ENCODE measurements around the gene PNP. TPM values are rescaled to one million over a fixed set of nuclear protein-coding genes. Genes with fewer than 3 reads are reported as not detected.
A peak's percentile ranks its signal among the peaks of the same experiment; 100 is the strongest.

Gene PNP
- total RNA-seq (50.7 TPM), polyA plus RNA-seq (29.8 TPM)
- long read RNA-seq, donor 1, partial matches to known transcripts, result 5 of 6 reads
- long read RNA-seq, donor 1, other reads (novel, unspliced or antisense), result 0 of 6 reads
- long read RNA-seq, donor 2, result 0 reads
- long read RNA-seq, donor 3, transcript PNP-207 (2 exons, 2,573 nt), result minor isoform, 5 of 22 reads
- long read RNA-seq, donor 3, transcript PNP-201 (6 exons, 1,509 nt), result major isoform, 16 of 22 reads
- long read RNA-seq, donor 3, partial matches to known transcripts, result 0 of 22 reads
- long read RNA-seq, donor 3, other reads (novel, unspliced or antisense), result 0 of 22 reads
- long read RNA-seq, donor 4, partial matches to known transcripts, result 0 of 6 reads
- long read RNA-seq, donor 4, other reads (novel, unspliced or antisense), result 0 of 6 reads
- long read RNA-seq, donor 5, transcript PNP-201 (6 exons, 1,509 nt), result major isoform, 12 of 75 reads
- long read RNA-seq, donor 5, partial matches to known transcripts, result 59 of 75 reads
- long read RNA-seq, donor 5, other reads (novel, unspliced or antisense), result 0 of 75 reads
- long read RNA-seq, donor 6, transcript PNP-207 (2 exons, 2,573 nt), result minor isoform, 5 of 12 reads
- long read RNA-seq, donor 6, transcript PNP-201 (6 exons, 1,509 nt), result major isoform, 7 of 12 reads
- long read RNA-seq, donor 6, partial matches to known transcripts, result 0 of 12 reads
- long read RNA-seq, donor 6, other reads (novel, unspliced or antisense), result 0 of 12 reads
- long read RNA-seq, donor 7, transcript PNP-201 (6 exons, 1,509 nt), result major isoform, 9 of 33 reads
- long read RNA-seq, donor 7, partial matches to known transcripts, result 22 of 33 reads
- long read RNA-seq, donor 7, other reads (novel, unspliced or antisense), result 0 of 33 reads
- long read RNA-seq, donor 8, partial matches to known transcripts, result 0 of 4 reads
- long read RNA-seq, donor 8, other reads (novel, unspliced or antisense), result 0 of 4 reads
- long read RNA-seq, donor 9, transcript PNP-201 (6 exons, 1,509 nt), result major isoform, 7 of 22 reads
- long read RNA-seq, donor 9, partial matches to known transcripts, result 15 of 22 reads
- long read RNA-seq, donor 9, other reads (novel, unspliced or antisense), result 0 of 22 reads
- long read RNA-seq, donor 10, transcript PNP-201 (6 exons, 1,509 nt), result major isoform, 11 of 28 reads
- long read RNA-seq, donor 10, partial matches to known transcripts, result 15 of 28 reads
- long read RNA-seq, donor 10, other reads (novel, unspliced or antisense), result 0 of 28 reads

DNA sequence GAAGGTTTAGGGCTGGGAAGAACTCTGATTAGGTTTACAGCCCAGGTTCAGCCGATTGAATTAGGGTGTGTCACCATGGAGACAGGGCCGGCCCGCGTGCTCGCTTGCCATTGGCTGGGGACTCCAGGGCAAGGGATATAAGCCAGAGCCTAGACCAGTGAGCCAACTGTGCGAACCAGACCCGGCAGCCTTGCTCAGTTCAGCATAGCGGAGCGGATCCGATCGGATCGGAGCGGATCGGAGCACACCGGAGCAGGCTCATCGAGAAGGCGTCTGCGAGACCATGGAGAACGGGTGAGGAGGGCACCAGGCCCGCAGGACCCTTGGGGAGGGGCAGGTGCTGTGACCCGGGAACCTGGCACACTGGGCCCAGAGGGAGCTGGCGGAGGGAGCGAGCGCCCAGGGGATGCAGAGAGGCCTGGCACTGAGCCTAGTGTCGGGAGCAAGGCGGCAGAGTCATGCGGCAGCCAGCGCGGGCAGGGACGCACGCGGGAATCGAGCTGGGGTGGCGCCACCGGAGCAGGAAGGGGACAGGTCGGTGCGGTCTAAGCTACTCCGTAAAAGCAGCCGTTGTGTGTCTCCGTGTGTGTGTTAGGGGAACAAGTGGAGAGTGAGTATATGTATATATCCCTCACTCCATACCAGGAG, at the start of gene PNP:
Gene PNP (plus strand): TSS at position 165 of the 648 bp plus-strand sequence. CDS start 119 bp downstream, at position 284.
- under 1% methylated on average over 40 of the region's 40 CpGs for WGBS
- H3K4me1 ChIP-seq (ENCODE audit: control insufficient read depth in 2 of 2, insufficient read depth in 2 of 2, low read length in 2 of 2), result peaks cover 17 to 19% of the 10 kb centered on the region in 2 donors
- peak in 8 of 9 donors; percentile 50 to 85 (median 65) for DNase-seq (ENCODE audit: low read depth in 6 of 9, low spot score in 9 of 9)
- peak within 1 kb of the TSS; percentile 49 to 88 for H3K27ac ChIP-seq (ENCODE audit: low read depth in 1 of 2, low read length in 1 of 2)
- peaks cover 14 to 19% of the 10 kb centered on the region in 2 donors for H3K36me3 ChIP-seq (ENCODE audit: control insufficient read depth in 2 of 2, insufficient read depth in 2 of 2, low read length in 1 of 2)
- peak within 1 kb of the TSS; percentile 72 to 85 for H3K4me3 ChIP-seq (ENCODE audit: low read length in 2 of 2)
- no peaks in the 10 kb centered on the region for H3K27me3 ChIP-seq (ENCODE audit: control insufficient read depth in 2 of 2, insufficient read depth in 1 of 2, low read length in 1 of 2)
- no peaks in the 10 kb centered on the region for H3K9me3 ChIP-seq (ENCODE audit: control insufficient read depth in 2 of 2, insufficient read depth in 1 of 2, low read length in 1 of 2)

DNA sequence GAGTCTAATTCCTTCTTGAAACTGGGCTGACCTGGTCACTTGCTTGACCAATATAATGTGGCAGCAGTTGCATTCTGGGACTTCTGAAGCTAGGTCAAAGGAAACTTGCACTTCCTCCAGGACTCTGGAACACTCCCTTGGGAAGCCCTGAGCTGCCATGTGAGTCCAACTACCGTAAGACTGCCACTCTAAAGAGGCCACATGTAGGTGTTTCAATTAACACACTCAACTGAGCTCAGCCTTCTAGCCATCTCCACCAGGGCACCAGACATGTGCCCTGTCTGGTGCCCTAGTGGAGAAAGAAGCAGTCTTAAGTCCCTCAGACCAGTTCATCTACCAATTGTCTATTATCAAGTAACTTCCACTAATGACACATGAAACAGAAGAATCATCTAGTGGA, 49.8 kb upstream of the PNP start:
- no peak for DNase-seq (ENCODE audit: low read depth in 6 of 9, low spot score in 9 of 9)
- Histone ChIP-seq H3K27me3 (ENCODE audit: control insufficient read depth in 2 of 2, insufficient read depth in 1 of 2, low read length in 1 of 2) (no peaks in the 10 kb centered on the region), H3K27ac (ENCODE audit: low read depth in 1 of 2, low read length in 1 of 2) (no peak overlapping the region), H3K4me1 (ENCODE audit: control insufficient read depth in 2 of 2, insufficient read depth in 2 of 2, low read length in 2 of 2) (peaks cover under 1 to 3% of the 10 kb centered on the region in 2 donors), H3K4me3 (ENCODE audit: low read length in 2 of 2) (no peak overlapping the region), H3K36me3 (ENCODE audit: control insufficient read depth in 2 of 2, insufficient read depth in 2 of 2, low read length in 1 of 2) (no peaks in the 10 kb centered on the region), H3K9me3 (ENCODE audit: control insufficient read depth in 2 of 2, insufficient read depth in 1 of 2, low read length in 1 of 2) (no peaks in the 10 kb centered on the region)
- 91% methylated on average over 1 of the region's 1 CpG for WGBS

DNA sequence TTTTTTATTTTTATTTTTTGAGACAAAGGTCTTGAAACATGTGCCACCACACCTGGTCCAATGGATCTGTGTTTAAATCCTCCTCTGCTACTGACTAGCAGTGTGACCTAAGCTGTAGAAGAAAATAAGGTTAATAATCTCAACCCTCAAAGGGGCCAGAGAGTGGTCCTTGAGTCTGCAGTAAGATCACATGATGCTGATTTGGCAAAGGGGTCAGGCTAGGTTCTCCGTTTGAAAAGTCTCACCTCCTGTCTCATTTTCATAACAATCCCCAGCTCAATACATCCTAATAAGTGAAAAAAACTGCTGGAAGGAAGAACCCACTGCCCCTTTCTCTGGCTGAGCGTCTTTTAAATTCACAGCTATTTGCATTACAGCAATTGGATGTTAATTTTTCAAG, 47.9 kb upstream of the PNP start:
- Histone ChIP-seq H3K27me3 (ENCODE audit: control insufficient read depth in 2 of 2, insufficient read depth in 1 of 2, low read length in 1 of 2) (no peaks in the 10 kb centered on the region), H3K4me1 (ENCODE audit: control insufficient read depth in 2 of 2, insufficient read depth in 2 of 2, low read length in 2 of 2) (no peaks in the 10 kb centered on the region), H3K4me3 (ENCODE audit: low read length in 2 of 2) (no peak overlapping the region), H3K9me3 (ENCODE audit: control insufficient read depth in 2 of 2, insufficient read depth in 1 of 2, low read length in 1 of 2) (no peaks in the 10 kb centered on the region), H3K27ac (ENCODE audit: low read depth in 1 of 2, low read length in 1 of 2) (no peak overlapping the region), H3K36me3 (ENCODE audit: control insufficient read depth in 2 of 2, insufficient read depth in 2 of 2, low read length in 1 of 2) (no peaks in the 10 kb centered on the region)
- 94% methylated on average over 2 of the region's 2 CpGs for WGBS
- no peak for DNase-seq (ENCODE audit: low read depth in 6 of 9, low spot score in 9 of 9)

GRCh38 chr14:20422886-20423285, 46.3 kb upstream of the PNP start:
- DNase-seq (ENCODE audit: low read depth in 6 of 9, low spot score in 9 of 9), result no peak
- Histone ChIP-seq H3K9me3 (ENCODE audit: control insufficient read depth in 2 of 2, insufficient read depth in 1 of 2, low read length in 1 of 2) (no peaks in the 10 kb centered on the region), H3K4me1 (ENCODE audit: control insufficient read depth in 2 of 2, insufficient read depth in 2 of 2, low read length in 2 of 2) (peaks cover 5 to 8% of the 10 kb centered on the region in 2 donors), H3K27me3 (ENCODE audit: control insufficient read depth in 2 of 2, insufficient read depth in 1 of 2, low read length in 1 of 2) (no peaks in the 10 kb centered on the region), H3K36me3 (ENCODE audit: control insufficient read depth in 2 of 2, insufficient read depth in 2 of 2, low read length in 1 of 2) (no peaks in the 10 kb centered on the region), H3K27ac (ENCODE audit: low read depth in 1 of 2, low read length in 1 of 2) (no peak overlapping the region), H3K4me3 (ENCODE audit: low read length in 2 of 2) (no peak overlapping the region)
- WGBS, result 81% methylated on average over 2 of the region's 2 CpGs

DNA sequence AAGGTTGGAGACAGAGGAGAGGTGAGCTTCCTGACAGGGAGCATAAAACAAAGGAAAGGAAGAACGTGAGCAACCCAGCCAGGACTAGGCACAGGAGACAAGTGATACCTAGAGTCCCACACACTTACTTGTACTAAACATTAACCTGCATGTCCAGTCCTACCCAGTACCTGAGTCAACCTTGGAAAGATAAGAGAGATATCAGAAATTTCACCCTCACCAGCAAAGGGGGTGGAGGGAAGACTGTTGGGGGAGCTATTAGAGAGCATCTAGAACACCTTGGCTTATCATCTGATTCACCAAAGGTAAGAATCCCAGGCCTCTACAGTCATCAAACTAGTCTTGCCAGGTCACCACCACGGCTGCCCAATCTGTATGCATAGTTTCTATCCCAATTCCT, 44.4 kb upstream of the PNP start:
- no peaks in the 10 kb centered on the region for H3K9me3 ChIP-seq (ENCODE audit: control insufficient read depth in 2 of 2, insufficient read depth in 1 of 2, low read length in 1 of 2)
- H3K4me3 ChIP-seq (ENCODE audit: low read length in 2 of 2), result no peak overlapping the region
- no peak overlapping the region for H3K27ac ChIP-seq (ENCODE audit: low read depth in 1 of 2, low read length in 1 of 2)
- peaks cover 21 to 28% of the 10 kb centered on the region in 2 donors for H3K4me1 ChIP-seq (ENCODE audit: control insufficient read depth in 2 of 2, insufficient read depth in 2 of 2, low read length in 2 of 2)
- no peaks in the 10 kb centered on the region for H3K27me3 ChIP-seq (ENCODE audit: control insufficient read depth in 2 of 2, insufficient read depth in 1 of 2, low read length in 1 of 2)
- WGBS, result 70% methylated on average over 2 of the region's 2 CpGs
- no peaks in the 10 kb centered on the region for H3K36me3 ChIP-seq (ENCODE audit: control insufficient read depth in 2 of 2, insufficient read depth in 2 of 2, low read length in 1 of 2)
- DNase-seq (ENCODE audit: low read depth in 6 of 9, low spot score in 9 of 9), result no peak

DNA sequence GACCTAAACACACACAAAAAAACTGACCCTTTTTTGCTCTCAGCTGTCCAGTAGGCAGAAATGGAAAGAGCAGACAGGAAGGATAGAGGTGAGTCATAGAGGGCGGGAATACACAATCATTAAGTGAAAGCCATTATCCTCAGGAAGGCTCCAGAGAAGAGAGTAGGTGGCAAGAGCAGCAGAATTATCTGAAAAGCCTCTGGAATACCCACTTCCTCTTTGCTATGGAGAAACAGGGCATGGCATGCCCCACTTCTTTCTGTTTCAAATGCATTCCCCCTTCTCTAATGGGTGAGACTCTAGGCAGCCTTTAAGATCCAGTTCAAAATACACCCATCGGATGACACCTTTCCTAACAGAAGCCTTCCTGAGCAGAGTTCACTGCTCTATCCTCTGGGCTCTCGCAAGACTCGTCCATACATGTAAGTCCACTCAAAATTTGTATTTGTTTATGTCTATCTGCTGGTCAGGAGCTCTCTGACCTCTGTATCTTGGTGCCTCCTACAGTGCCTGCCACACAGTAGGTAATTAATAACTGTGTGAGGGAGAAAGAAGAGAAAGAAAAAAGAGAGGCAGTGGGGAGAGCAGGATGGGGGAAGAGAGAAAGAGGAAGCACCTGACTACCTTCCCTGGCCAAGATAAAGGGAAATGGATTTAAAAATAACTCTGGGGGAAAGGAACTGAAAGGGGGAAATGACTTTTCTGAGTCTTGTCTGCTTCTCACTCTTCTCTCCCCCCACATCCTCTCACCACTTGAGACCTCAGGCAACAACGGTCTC, 41.8 kb upstream of the PNP start:
- no peaks in the 10 kb centered on the region for H3K36me3 ChIP-seq (ENCODE audit: control insufficient read depth in 2 of 2, insufficient read depth in 2 of 2, low read length in 1 of 2)
- no peaks in the 10 kb centered on the region for H3K9me3 ChIP-seq (ENCODE audit: control insufficient read depth in 2 of 2, insufficient read depth in 1 of 2, low read length in 1 of 2)
- peak overlapping the region; percentile 79 to 80 for H3K27ac ChIP-seq (ENCODE audit: low read depth in 1 of 2, low read length in 1 of 2)
- WGBS, result 21% methylated on average over 5 of the region's 5 CpGs
- peak in 6 of 9 donors; percentile 25 to 76 (median 44) for DNase-seq (ENCODE audit: low read depth in 6 of 9, low spot score in 9 of 9)
- peaks cover 23 to 31% of the 10 kb centered on the region in 2 donors for H3K4me1 ChIP-seq (ENCODE audit: control insufficient read depth in 2 of 2, insufficient read depth in 2 of 2, low read length in 2 of 2)
- no peak overlapping the region for H3K4me3 ChIP-seq (ENCODE audit: low read length in 2 of 2)
- no peaks in the 10 kb centered on the region for H3K27me3 ChIP-seq (ENCODE audit: control insufficient read depth in 2 of 2, insufficient read depth in 1 of 2, low read length in 1 of 2)

DNA sequence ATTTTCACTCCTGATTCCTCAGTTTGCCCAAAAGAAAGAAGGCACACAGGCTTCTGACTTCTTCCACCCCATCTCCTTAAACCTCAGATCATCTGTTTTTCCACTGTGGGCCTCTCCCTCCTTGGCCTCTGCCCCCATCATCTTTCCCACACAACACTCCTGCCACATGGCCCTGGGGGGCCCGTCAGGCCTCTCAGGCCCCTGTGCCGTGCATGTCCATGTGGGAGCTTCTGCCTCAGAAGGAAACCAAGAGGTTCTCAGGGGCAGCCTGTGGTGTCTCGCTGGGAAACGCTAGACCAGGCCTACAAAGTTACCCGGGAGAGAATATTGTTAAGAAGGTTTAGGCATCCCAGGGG, 41.2 kb upstream of the PNP start:
- 34% methylated on average over 5 of the region's 5 CpGs for WGBS
- no peak for DNase-seq (ENCODE audit: low read depth in 6 of 9, low spot score in 9 of 9)
- H3K36me3 ChIP-seq (ENCODE audit: control insufficient read depth in 2 of 2, insufficient read depth in 2 of 2, low read length in 1 of 2), result no peaks in the 10 kb centered on the region
- H3K27ac ChIP-seq (ENCODE audit: low read depth in 1 of 2, low read length in 1 of 2), result peak overlapping the region; percentile 76 to 80
- no peaks in the 10 kb centered on the region for H3K27me3 ChIP-seq (ENCODE audit: control insufficient read depth in 2 of 2, insufficient read depth in 1 of 2, low read length in 1 of 2)
- peak overlapping the region in 1 of 2 donors; percentile 21 for H3K4me3 ChIP-seq (ENCODE audit: low read length in 2 of 2)
- no peaks in the 10 kb centered on the region for H3K9me3 ChIP-seq (ENCODE audit: control insufficient read depth in 2 of 2, insufficient read depth in 1 of 2, low read length in 1 of 2)
- peaks cover 23 to 31% of the 10 kb centered on the region in 2 donors for H3K4me1 ChIP-seq (ENCODE audit: control insufficient read depth in 2 of 2, insufficient read depth in 2 of 2, low read length in 2 of 2)

DNA sequence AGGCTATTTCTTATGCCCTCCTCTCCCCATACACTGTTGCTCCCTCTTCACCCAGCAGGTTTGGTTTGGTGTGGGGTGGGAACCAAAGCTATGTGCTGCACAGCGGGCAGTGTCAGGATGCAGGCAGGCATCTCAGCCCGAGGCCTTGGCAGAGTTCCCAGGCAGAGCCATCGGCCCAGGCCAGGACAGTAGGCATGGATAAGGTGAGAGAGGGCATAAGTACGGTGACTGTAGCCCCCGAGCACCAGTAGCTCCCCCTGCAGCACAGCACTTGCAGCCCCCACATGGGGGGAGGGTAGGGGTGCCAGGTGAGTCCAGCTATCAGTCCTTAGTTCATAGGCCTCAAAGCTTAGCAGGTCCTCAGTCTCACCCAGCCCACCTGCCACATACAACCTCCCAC, 40.4 kb upstream of the PNP start:
- Histone ChIP-seq H3K4me1 (ENCODE audit: control insufficient read depth in 2 of 2, insufficient read depth in 2 of 2, low read length in 2 of 2) (peaks cover 23 to 31% of the 10 kb centered on the region in 2 donors), H3K9me3 (ENCODE audit: control insufficient read depth in 2 of 2, insufficient read depth in 1 of 2, low read length in 1 of 2) (no peaks in the 10 kb centered on the region), H3K27me3 (ENCODE audit: control insufficient read depth in 2 of 2, insufficient read depth in 1 of 2, low read length in 1 of 2) (no peaks in the 10 kb centered on the region), H3K4me3 (ENCODE audit: low read length in 2 of 2) (no peak overlapping the region), H3K27ac (ENCODE audit: low read depth in 1 of 2, low read length in 1 of 2) (peak overlapping the region; percentile 75 to 80), H3K36me3 (ENCODE audit: control insufficient read depth in 2 of 2, insufficient read depth in 2 of 2, low read length in 1 of 2) (no peaks in the 10 kb centered on the region)
- DNase-seq (ENCODE audit: low read depth in 6 of 9, low spot score in 9 of 9), result no peak
- WGBS, result 38% methylated on average over 5 of the region's 5 CpGs

All from thymus (tissue), 14 donors.